Measurements from ENCODE around the gene CIAPIN1.

CIAPIN1 gene

GRCh38 chr16:57395026-57395425 lies 52.2 kb downstream of the CIAPIN1 start:
- no peak for ATAC-seq (ENCODE audit: insufficient read depth, low read depth)

GRCh38 chr16:57394444-57394843 lies 52.7 kb downstream of the CIAPIN1 start:
- H3K4me3 ChIP-seq (ENCODE audit: low read depth in 1 of 2, low read length in 2 of 2), result no peak overlapping the region
- no peaks in the 10 kb centered on the region for H3K36me3 ChIP-seq (ENCODE audit: insufficient read depth, low read length)
- peaks cover 3% of the 10 kb centered on the region for H3K27me3 ChIP-seq (ENCODE audit: insufficient read depth, low read length, poor library complexity)
- H3K9ac ChIP-seq (ENCODE audit: low read depth, low read length), result no peak overlapping the region
- H3K27ac ChIP-seq (ENCODE audit: low read length), result no peak overlapping the region
- no peak for ATAC-seq (ENCODE audit: insufficient read depth, low read depth)
- H3K4me1 ChIP-seq (ENCODE audit: insufficient read depth, low read length), result no peaks in the 10 kb centered on the region
- TF ChIP-seq CTCF (IDR thresholded peaks at IDR 0.05; ENCODE audit: borderline replicate concordance, extremely low read depth, low read length, poor library complexity, severe bottlenecking) (no peak), EZH2 (IDR thresholded peaks at IDR 0.05; ENCODE audit: borderline replicate concordance, low read depth, low read length, severe bottlenecking) (no peak)
- H3K9me3 ChIP-seq (ENCODE audit: insufficient read depth, low read length, severe bottlenecking), result no peaks in the 10 kb centered on the region
- H3K79me2 ChIP-seq (ENCODE audit: insufficient read depth, low read length), result no peaks in the 10 kb centered on the region
- DNase-seq, result no peak
- no peak overlapping the region for H3K4me2 ChIP-seq (ENCODE audit: insufficient read depth, low read length)
- no peak overlapping the region for H2AFZ ChIP-seq (ENCODE audit: low read depth, low read length)
- H4K20me1 ChIP-seq (ENCODE audit: insufficient read depth, low read length), result no peaks in the 10 kb centered on the region

More at GRCh38 chr16:57395026-57395425, 52.2 kb downstream of the CIAPIN1 start:
- H3K4me2 ChIP-seq (ENCODE audit: insufficient read depth, low read length), result no peak overlapping the region
- peaks cover 3% of the 10 kb centered on the region for H3K27me3 ChIP-seq (ENCODE audit: insufficient read depth, low read length, poor library complexity)
- no peak overlapping the region for H2AFZ ChIP-seq (ENCODE audit: low read depth, low read length)
- H3K79me2 ChIP-seq (ENCODE audit: insufficient read depth, low read length), result no peaks in the 10 kb centered on the region
- H4K20me1 ChIP-seq (ENCODE audit: insufficient read depth, low read length), result no peaks in the 10 kb centered on the region
- H3K36me3 ChIP-seq (ENCODE audit: insufficient read depth, low read length), result no peaks in the 10 kb centered on the region
- H3K9ac ChIP-seq (ENCODE audit: low read depth, low read length), result no peak overlapping the region
- H3K4me1 ChIP-seq (ENCODE audit: insufficient read depth, low read length), result no peaks in the 10 kb centered on the region
- no peaks in the 10 kb centered on the region for H3K9me3 ChIP-seq (ENCODE audit: insufficient read depth, low read length, severe bottlenecking)
- no peak for DNase-seq
- TF ChIP-seq CTCF (IDR thresholded peaks at IDR 0.05; ENCODE audit: borderline replicate concordance, extremely low read depth, low read length, poor library complexity, severe bottlenecking) (no peak), EZH2 (IDR thresholded peaks at IDR 0.05; ENCODE audit: borderline replicate concordance, low read depth, low read length, severe bottlenecking) (no peak)
- no peak overlapping the region for H3K4me3 ChIP-seq (ENCODE audit: low read depth in 1 of 2, low read length in 2 of 2)
- no peak overlapping the region for H3K27ac ChIP-seq (ENCODE audit: low read length)

GRCh38 chr16:57392694-57393093 lies 54.5 kb downstream of the CIAPIN1 start:
- H3K4me3 ChIP-seq (ENCODE audit: low read depth in 1 of 2, low read length in 2 of 2), result no peak overlapping the region
- no peak overlapping the region for H3K27ac ChIP-seq (ENCODE audit: low read length)
- DNase-seq (no peak), ATAC-seq (ENCODE audit: insufficient read depth, low read depth) (no peak)
- peaks cover 3% of the 10 kb centered on the region for H3K27me3 ChIP-seq (ENCODE audit: insufficient read depth, low read length, poor library complexity)
- no peaks in the 10 kb centered on the region for H3K36me3 ChIP-seq (ENCODE audit: insufficient read depth, low read length)
- H3K9ac ChIP-seq (ENCODE audit: low read depth, low read length), result no peak overlapping the region
- H3K4me1 ChIP-seq (ENCODE audit: insufficient read depth, low read length), result no peaks in the 10 kb centered on the region
- H3K9me3 ChIP-seq (ENCODE audit: insufficient read depth, low read length, severe bottlenecking), result no peaks in the 10 kb centered on the region
- no peak overlapping the region for H3K4me2 ChIP-seq (ENCODE audit: insufficient read depth, low read length)
- H2AFZ ChIP-seq (ENCODE audit: low read depth, low read length), result no peak overlapping the region
- H4K20me1 ChIP-seq (ENCODE audit: insufficient read depth, low read length), result no peaks in the 10 kb centered on the region
- TF ChIP-seq CTCF (IDR thresholded peaks at IDR 0.05; ENCODE audit: borderline replicate concordance, extremely low read depth, low read length, poor library complexity, severe bottlenecking), result no peak
- H3K79me2 ChIP-seq (ENCODE audit: insufficient read depth, low read length), result no peaks in the 10 kb centered on the region

- Histone ChIP-seq H3K9me3 (ENCODE audit: insufficient read depth, low read length, severe bottlenecking) (no peaks in the 10 kb centered on the region), H4K20me1 (ENCODE audit: insufficient read depth, low read length) (no peaks in the 10 kb centered on the region), H3K9ac (ENCODE audit: low read depth, low read length) (no peak overlapping the region), H3K4me1 (ENCODE audit: insufficient read depth, low read length) (no peaks in the 10 kb centered on the region), H3K4me3 (ENCODE audit: low read depth in 1 of 2, low read length in 2 of 2) (no peak overlapping the region), H2AFZ (ENCODE audit: low read depth, low read length) (no peak overlapping the region), H3K36me3 (ENCODE audit: insufficient read depth, low read length) (no peaks in the 10 kb centered on the region), H3K27me3 (ENCODE audit: insufficient read depth, low read length, poor library complexity) (peaks cover 3% of the 10 kb centered on the region), H3K27ac (ENCODE audit: low read length) (no peak overlapping the region), H3K79me2 (ENCODE audit: insufficient read depth, low read length) (no peaks in the 10 kb centered on the region), H3K4me2 (ENCODE audit: insufficient read depth, low read length) (no peak overlapping the region)
- ATAC-seq (ENCODE audit: insufficient read depth, low read depth), result no peak
- no peak for DNase-seq
- TF ChIP-seq CTCF (IDR thresholded peaks at IDR 0.05; ENCODE audit: borderline replicate concordance, extremely low read depth, low read length, poor library complexity, severe bottlenecking), result no peak
- no peak for TF ChIP-seq EZH2 (IDR thresholded peaks at IDR 0.05; ENCODE audit: borderline replicate concordance, low read depth, low read length, severe bottlenecking)
These were observed 55.5 kb downstream of the CIAPIN1 start for GRCh38 chr16:57391708-57392107.
